Measurements from ENCODE around the gene UBE2O. TPM values are rescaled to one million over a fixed set of nuclear protein-coding genes. Genes with fewer than 3 reads are reported as not detected.
"Not testable (repeated sequence)": the region's sequence is repeated elsewhere in the genome, so short reads cannot be mapped to it uniquely, and the experiment has no call there.

The UBE2O gene
- total and polyA plus RNA-seq, 2 donors (not counting 1 experiment from before 2014, with no cell fraction given), result 11.5 to 12.4 TPM

GRCh38 chr17:76365256-76365903, 87.6 kb downstream of the UBE2O start:
- no peak overlapping the region for H2AFZ ChIP-seq (ENCODE audit: low read length)
- no peak for TF ChIP-seq EZH2 (IDR thresholded peaks at IDR 0.05; ENCODE audit: low read length, missing control alignments)
- peak in 1 of 2 donors; percentile 35 for TF ChIP-seq CTCF (conservative IDR thresholded peaks at IDR 0.05 in 1 of 2, IDR thresholded peaks at IDR 0.05 in 1 of 2; ENCODE audit: low read depth in 1 of 2, low read length in 2 of 2)
- H4K20me1 ChIP-seq (ENCODE audit: control insufficient read depth, extremely low read depth, insufficient read depth, low read length), result no peaks in the 10 kb centered on the region
- H3K27me3 ChIP-seq (ENCODE audit: control insufficient read depth, insufficient read depth, low read length), result no peaks in the 10 kb centered on the region
- DNase-seq (ENCODE audit: low read depth in 2 of 2), result no peak
- H3K9me3 ChIP-seq (ENCODE audit: control insufficient read depth, insufficient read depth, low read depth, low read length), result no peaks in the 10 kb centered on the region
- no peak overlapping the region for H3K27ac ChIP-seq (ENCODE audit: insufficient read depth, low read length)
- H3K4me1 ChIP-seq (ENCODE audit: control insufficient read depth, extremely low read depth, insufficient read depth, low read length), result peaks cover 13% of the 10 kb centered on the region
- no peaks in the 10 kb centered on the region for H3K36me3 ChIP-seq (ENCODE audit: control insufficient read depth, insufficient read depth, low read length)
- no peak overlapping the region for H3K4me2 ChIP-seq (ENCODE audit: extremely low read depth, insufficient read depth, low read length)
- H3K79me2 ChIP-seq (ENCODE audit: control insufficient read depth, insufficient read depth, low read length), result no peaks in the 10 kb centered on the region
- no peak overlapping the region for H3K9ac ChIP-seq (ENCODE audit: insufficient read depth, low read length)
- H3K4me3 ChIP-seq (replicated peaks in 1 of 4; ENCODE audit: control extremely low read depth in 1 of 4, insufficient read depth in 1 of 4, low read depth in 3 of 4, low read length in 4 of 4), result no peak overlapping the region

GRCh38 chr17:76363107-76363842, 89.7 kb downstream of the UBE2O start:
- Histone ChIP-seq H3K9ac (ENCODE audit: insufficient read depth, low read length) (no peak overlapping the region), H3K4me1 (ENCODE audit: control insufficient read depth, extremely low read depth, insufficient read depth, low read length) (peaks cover under 1% of the 10 kb centered on the region), H3K79me2 (ENCODE audit: control insufficient read depth, insufficient read depth, low read length) (no peaks in the 10 kb centered on the region), H4K20me1 (ENCODE audit: control insufficient read depth, extremely low read depth, insufficient read depth, low read length) (no peaks in the 10 kb centered on the region), H3K9me3 (ENCODE audit: control insufficient read depth, insufficient read depth, low read depth, low read length) (no peaks in the 10 kb centered on the region), H3K27me3 (ENCODE audit: control insufficient read depth, insufficient read depth, low read length) (no peaks in the 10 kb centered on the region), H3K4me2 (ENCODE audit: extremely low read depth, insufficient read depth, low read length) (no peak overlapping the region), H2AFZ (ENCODE audit: low read length) (no peak overlapping the region), H3K27ac (ENCODE audit: insufficient read depth, low read length) (no peak overlapping the region), H3K4me3 (replicated peaks in 1 of 4; ENCODE audit: control extremely low read depth in 1 of 4, insufficient read depth in 1 of 4, low read depth in 3 of 4, low read length in 4 of 4) (no peak overlapping the region), H3K36me3 (ENCODE audit: control insufficient read depth, insufficient read depth, low read length) (no peaks in the 10 kb centered on the region)
- TF ChIP-seq EZH2 (IDR thresholded peaks at IDR 0.05; ENCODE audit: low read length, missing control alignments) (no peak), CTCF (conservative IDR thresholded peaks at IDR 0.05 in 1 of 2, IDR thresholded peaks at IDR 0.05 in 1 of 2; ENCODE audit: low read depth in 1 of 2, low read length in 2 of 2) (no peak)
- DNase-seq (ENCODE audit: low read depth in 2 of 2), result no peak

GRCh38 chr17:76360461-76360860, 92.5 kb downstream of the UBE2O start:
- no peak for DNase-seq (ENCODE audit: low read depth in 2 of 2)
- no peaks in the 10 kb centered on the region for H3K4me1 ChIP-seq (ENCODE audit: control insufficient read depth, extremely low read depth, insufficient read depth, low read length)
- no peaks in the 10 kb centered on the region for H4K20me1 ChIP-seq (ENCODE audit: control insufficient read depth, extremely low read depth, insufficient read depth, low read length)
- no peak overlapping the region for H3K4me3 ChIP-seq (replicated peaks in 1 of 4; ENCODE audit: control extremely low read depth in 1 of 4, insufficient read depth in 1 of 4, low read depth in 3 of 4, low read length in 4 of 4)
- no peak overlapping the region for H2AFZ ChIP-seq (ENCODE audit: low read length)
- no peak overlapping the region for H3K9ac ChIP-seq (ENCODE audit: insufficient read depth, low read length)
- no peaks in the 10 kb centered on the region for H3K27me3 ChIP-seq (ENCODE audit: control insufficient read depth, insufficient read depth, low read length)
- no peaks in the 10 kb centered on the region for H3K9me3 ChIP-seq (ENCODE audit: control insufficient read depth, insufficient read depth, low read depth, low read length)
- H3K36me3 ChIP-seq (ENCODE audit: control insufficient read depth, insufficient read depth, low read length), result no peaks in the 10 kb centered on the region
- no peaks in the 10 kb centered on the region for H3K79me2 ChIP-seq (ENCODE audit: control insufficient read depth, insufficient read depth, low read length)
- H3K4me2 ChIP-seq (ENCODE audit: extremely low read depth, insufficient read depth, low read length), result no peak overlapping the region
- no peak overlapping the region for H3K27ac ChIP-seq (ENCODE audit: insufficient read depth, low read length)
- no peak for TF ChIP-seq EZH2 (IDR thresholded peaks at IDR 0.05; ENCODE audit: low read length, missing control alignments)
- no peak for TF ChIP-seq CTCF (conservative IDR thresholded peaks at IDR 0.05 in 1 of 2, IDR thresholded peaks at IDR 0.05 in 1 of 2; ENCODE audit: low read depth in 1 of 2, low read length in 2 of 2)

- not testable (repeated sequence) for H3K4me3 ChIP-seq (replicated peaks in 1 of 4; ENCODE audit: control extremely low read depth in 1 of 4, insufficient read depth in 1 of 4, low read depth in 3 of 4, low read length in 4 of 4); H3K79me2 ChIP-seq (ENCODE audit: control insufficient read depth, insufficient read depth, low read length); H2AFZ ChIP-seq (ENCODE audit: low read length); H3K4me2 ChIP-seq (ENCODE audit: extremely low read depth, insufficient read depth, low read length); H3K9ac ChIP-seq (ENCODE audit: insufficient read depth, low read length); H3K36me3 ChIP-seq (ENCODE audit: control insufficient read depth, insufficient read depth, low read length); H3K4me1 ChIP-seq (ENCODE audit: control insufficient read depth, extremely low read depth, insufficient read depth, low read length); DNase-seq (ENCODE audit: low read depth in 2 of 2); H3K27me3 ChIP-seq (ENCODE audit: control insufficient read depth, insufficient read depth, low read length); H4K20me1 ChIP-seq (ENCODE audit: control insufficient read depth, extremely low read depth, insufficient read depth, low read length); H3K9me3 ChIP-seq (ENCODE audit: control insufficient read depth, insufficient read depth, low read depth, low read length); H3K27ac ChIP-seq (ENCODE audit: insufficient read depth, low read length)
Observed at GRCh38 chr17:76359776-76360175, 93.2 kb downstream of the UBE2O start.

Measured in fibroblast of lung (primary cell).